HEK293 (cell line): ENCODE results near the gene ANKRD23.

ENCODE experiments used
- CTCF ChIA-PET: fragments of 350-600 bp; formaldehyde crosslinking; extraction: SDS; loops from one replicate; lab custom pipeline; 2021; ENCODE audit warnings: antibody characterized with exemption; lab: Yijun Ruan, JAX
- POLR2A ChIA-PET: fragments of 300-600 bp; formaldehyde crosslinking; extraction: SDS; loops from one replicate; lab custom pipeline; 2020; ENCODE audit warnings: antibody characterized with exemption, inconsistent platforms; lab: Yijun Ruan, JAX
- H3K27ac ChIP-seq: fragments of 200-500 bp; sonication (Bioruptor generic); 2 replicates; pipeline ENCODE4 v1.5.1; 2014; ENCODE audit warnings: low read depth, low read length, control low read depth, inconsistent platforms; ENCODE audit errors: extremely low read depth
- H3K36me3 ChIP-seq, 2 experiments: fragments of 200-500 bp in 1 of 2; sonication (Bioruptor generic) in 1 of 2; 1 replicate in 1 of 2; 2 replicates in 1 of 2; pipeline ENCODE4 v1.5.1; 2014 to 2017; ENCODE audit warnings: inconsistent platforms in 2 of 2, low read length in 2 of 2; ENCODE audit not compliant: control insufficient read depth in 2 of 2, insufficient read depth in 1 of 2
- H3K4me1 ChIP-seq: fragments of 200-500 bp; sonication (Bioruptor generic); 2 replicates; pipeline ENCODE4 v1.5.1; 2014; ENCODE audit warnings: mild to moderate bottlenecking, low read length, inconsistent platforms; ENCODE audit not compliant: control insufficient read depth, insufficient read depth
- H3K4me3 ChIP-seq: 2 replicates; pipeline ENCODE4 v1.5.1; 2011; ENCODE audit warnings: low read depth, mild to moderate bottlenecking, control low read depth, low read length, moderate library complexity
- H3K9me3 ChIP-seq: fragments of 200-500 bp; sonication (Bioruptor generic); 2 replicates; pipeline ENCODE4 v1.5.1; 2014; ENCODE audit warnings: low read depth, low read length, inconsistent platforms; ENCODE audit not compliant: control insufficient read depth, insufficient read depth
- GFI1B ChIP-seq: fragments of 450-650 bp; formaldehyde crosslinking; IDR thresholded peaks from 2 replicates; pipeline ENCODE4 v1.5.1; 2016; ENCODE audit warnings: missing biosample characterization, missing genetic modification characterization
- GLIS1 ChIP-seq: fragments of 450-650 bp; formaldehyde crosslinking; IDR thresholded peaks from 2 replicates; pipeline ENCODE4 v1.5.1; 2016; ENCODE audit warnings: missing biosample characterization, missing genetic modification characterization
- PBX3 ChIP-seq: sonication (generic); formaldehyde crosslinking; IDR thresholded peaks from 2 replicates; pipeline ENCODE4 v1.8.1; 2022; ENCODE audit warnings: mild to moderate bottlenecking, moderate library complexity, missing genetic modification reagents
- PRDM10 ChIP-seq: fragments of 450-650 bp; formaldehyde crosslinking; IDR thresholded peaks from 2 replicates; pipeline ENCODE4 v1.5.1; 2016; ENCODE audit warnings: missing biosample characterization, missing genetic modification characterization
- PRDM6 ChIP-seq: fragments of 450-650 bp; formaldehyde crosslinking; IDR thresholded peaks from 2 replicates; pipeline ENCODE4 v1.5.1; 2017; ENCODE audit warnings: missing biosample characterization, missing genetic modification characterization
- SCRT1 ChIP-seq: fragments of 450-650 bp; formaldehyde crosslinking; IDR thresholded peaks from 2 replicates; pipeline ENCODE4 v1.5.1; 2016; ENCODE audit warnings: missing biosample characterization, missing genetic modification characterization, borderline replicate concordance
- SCRT2 ChIP-seq: fragments of 450-650 bp; formaldehyde crosslinking; IDR thresholded peaks from 2 replicates; pipeline ENCODE4 v1.5.1; 2016; ENCODE audit warnings: missing biosample characterization, missing genetic modification characterization
- ZBTB21 ChIP-seq: fragments of 450-650 bp; formaldehyde crosslinking; IDR thresholded peaks from 2 replicates; pipeline ENCODE4 v1.5.1; 2017; ENCODE audit warnings: missing biosample characterization, missing genetic modification characterization
- ZBTB44 ChIP-seq: fragments of 450-650 bp; IDR thresholded peaks from 2 replicates; pipeline ENCODE4 v1.5.1; 2018; ENCODE audit warnings: missing biosample characterization, mild to moderate bottlenecking, missing genetic modification characterization
- ZIC2 ChIP-seq: fragments of 450-650 bp; formaldehyde crosslinking; IDR thresholded peaks from 2 replicates; pipeline ENCODE4 v1.5.1; 2016; ENCODE audit warnings: missing biosample characterization, missing genetic modification characterization
- ZNF184 ChIP-seq: fragments of 450-650 bp; IDR thresholded peaks from 2 replicates; pipeline ENCODE4 v1.5.1; 2018; ENCODE audit warnings: missing biosample characterization, mild to moderate bottlenecking, missing genetic modification characterization
- ZNF202 ChIP-seq: fragments of 450-650 bp; formaldehyde crosslinking; IDR thresholded peaks from 2 replicates; pipeline ENCODE4 v1.5.1; 2016; ENCODE audit warnings: missing biosample characterization, missing genetic modification characterization, borderline replicate concordance
- ZNF341 ChIP-seq: fragments of 450-650 bp; formaldehyde crosslinking; IDR thresholded peaks from 2 replicates; pipeline ENCODE4; 2016; ENCODE audit warnings: low read depth, missing biosample characterization, missing genetic modification characterization
- ZNF362 ChIP-seq: fragments of 450-650 bp; formaldehyde crosslinking; IDR thresholded peaks from 2 replicates; pipeline ENCODE4 v1.5.1; 2016; ENCODE audit warnings: missing biosample characterization, missing genetic modification characterization
- ZNF366 ChIP-seq: fragments of 450-650 bp; formaldehyde crosslinking; conservative IDR thresholded peaks from 2 replicates; pipeline ENCODE4 v1.5.1; 2016; ENCODE audit warnings: missing biosample characterization, missing genetic modification characterization
- ZNF513 ChIP-seq: fragments of 450-650 bp; IDR thresholded peaks from 2 replicates; pipeline ENCODE4 v1.5.1; 2018; ENCODE audit warnings: missing biosample characterization, missing genetic modification characterization
- ZNF585B ChIP-seq: fragments of 450-650 bp; formaldehyde crosslinking; IDR thresholded peaks from 2 replicates; pipeline ENCODE4 v1.5.1; 2016; ENCODE audit warnings: missing biosample characterization, missing genetic modification characterization

The ANKRD23 gene

GRCh38 chr2:96835830-96836229 lies 8.0 kb downstream of the ANKRD23 start (continued):
- TF ChIP-seq PRDM6 (no peak), ZBTB44 (tag by site-specific recombination) (no peak), ZNF362 (tag by site-specific recombination) (no peak), ZNF513 (tag by site-specific recombination) (no peak)

GRCh38 chr2:96832754-96833507 lies 10.9 kb downstream of the ANKRD23 start:
- ChIA-PET CTCF (interaction anchor here (0.6 to 1.7 kb wide), 4 partner anchors 24 to 824 kb away, joined by 3 to 4 read pairs (median 3); no protein-coding TSS in a partner anchor), POLR2A (interaction anchor here (1.0 to 2.1 kb wide), 3 partner anchors 9 to 17 kb away, joined by 4 to 6 read pairs (median 4); partner anchors contain the start of gene CNNM3)
- Histone ChIP-seq H3K36me3 (peaks cover 26 to 78% of the 10 kb centered on the region in 2 experiments), H3K4me1 (peaks cover 4% of the 10 kb centered on the region; the same call in 1 of the 2 replicates), H3K9me3 (no peaks in the 10 kb centered on the region), H3K4me3 (no peak overlapping the region), H3K27ac (peak overlapping the region; percentile 46; the same call in 1 of the 2 replicates)
- TF ChIP-seq ZNF366 (tag by site-specific recombination) (no peak), GFI1B (tag by site-specific recombination) (no peak), ZNF341 (peak; percentile 96), ZIC2 (tag by site-specific recombination) (peak; percentile 77), ZNF202 (tag by site-specific recombination) (no peak), SCRT1 (tag by site-specific recombination) (0 out of 2 replicates have a peak, but pooled peaks have one; percentile 30), SCRT2 (tag by site-specific recombination) (peak; percentile 92), ZNF184 (tag by site-specific recombination) (no peak), ZNF585B (tag by site-specific recombination) (no peak), GLIS1 (tag by site-specific recombination) (peak; percentile 56), ZBTB21 (tag by site-specific recombination) (no peak), PRDM10 (tag by site-specific recombination) (0 out of 2 replicates have a peak, but pooled peaks have one; percentile 13), PBX3 (no peak)
